ENCODE measurements around the gene PHB1. TPM values are rescaled to one million over a fixed set of nuclear protein-coding genes. Genes with fewer than 3 reads are reported as not detected.

The PHB1 gene
- polyA plus RNA-seq, 1 donor (not counting 4 experiments of a cell fraction or from before 2014, with no cell fraction given) = 395 TPM

DNA sequence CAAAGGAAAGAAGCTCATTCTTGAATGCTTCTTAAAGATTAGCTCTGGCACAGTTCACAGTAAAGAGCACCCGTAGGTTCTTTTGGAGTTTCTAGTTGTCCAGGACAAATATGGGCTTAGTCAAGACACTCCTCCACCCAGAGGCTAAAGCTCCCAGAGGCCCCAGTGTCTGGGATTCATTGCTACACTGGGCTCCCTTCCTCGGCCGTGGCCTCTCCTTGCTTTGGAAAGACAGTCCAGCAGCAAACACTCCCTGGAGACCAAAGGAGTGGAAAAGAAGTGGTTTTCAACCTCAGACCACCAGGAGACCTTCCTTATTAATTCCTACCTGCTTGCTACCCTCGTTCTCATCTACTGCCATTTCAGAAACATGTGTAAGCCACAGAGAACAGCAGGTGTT, 17.1 kb downstream of the PHB1 start:
- Histone ChIP-seq H3K79me2 (ENCODE audit: control insufficient read depth, insufficient read depth, low read length) (no peaks in the 10 kb centered on the region), H3K4me2 (ENCODE audit: control insufficient read depth, extremely low read depth, insufficient read depth, low read depth, low read length) (no peak overlapping the region), H3K36me3 (ENCODE audit: control insufficient read depth in 2 of 2, extremely low read depth in 1 of 2, insufficient read depth in 2 of 2, low read length in 2 of 2) (peaks cover 2 to 5% of the 10 kb centered on the region in 2 experiments), H3K9ac (ENCODE audit: control insufficient read depth, extremely low read depth, insufficient read depth, low read length) (no peak overlapping the region), H3K4me1 (ENCODE audit: control insufficient read depth, extremely low read depth, insufficient read depth, low read length) (no peaks in the 10 kb centered on the region), H3K27me3 (ENCODE audit: control insufficient read depth, extremely low read depth, insufficient read depth, low read length) (no peaks in the 10 kb centered on the region), H3K9me3 (ENCODE audit: control insufficient read depth, low read depth, low read length) (no peaks in the 10 kb centered on the region), H3K4me3 (ENCODE audit: control insufficient read depth in 2 of 3, extremely low read depth in 1 of 3, insufficient read depth in 2 of 3, low read depth in 1 of 3, low read length in 3 of 3) (no peak overlapping the region), H3K9me1 (ENCODE audit: control insufficient read depth, extremely low read depth, insufficient read depth, low read length) (no peaks in the 10 kb centered on the region), H3K27ac (ENCODE audit: control insufficient read depth, insufficient read depth, low read length) (no peak overlapping the region), H4K20me1 (ENCODE audit: control insufficient read depth, extremely low read depth, insufficient read depth, low read length) (no peaks in the 10 kb centered on the region), H2AFZ (ENCODE audit: control insufficient read depth, low read length) (no peak overlapping the region)
- no peak for FAIRE-seq
- no peak for DNase-seq (ENCODE audit: low read depth, low spot score)
- dilution Hi-C loops (cut with MboI; ENCODE audit: extremely low pct_ligation_motif_present, low sequenced_read_pairs) = no loop called here
- no peak for TF ChIP-seq EZH2 (IDR thresholded peaks at IDR 0.05; ENCODE audit: low read length)
- TF ChIP-seq, protein P1, sequence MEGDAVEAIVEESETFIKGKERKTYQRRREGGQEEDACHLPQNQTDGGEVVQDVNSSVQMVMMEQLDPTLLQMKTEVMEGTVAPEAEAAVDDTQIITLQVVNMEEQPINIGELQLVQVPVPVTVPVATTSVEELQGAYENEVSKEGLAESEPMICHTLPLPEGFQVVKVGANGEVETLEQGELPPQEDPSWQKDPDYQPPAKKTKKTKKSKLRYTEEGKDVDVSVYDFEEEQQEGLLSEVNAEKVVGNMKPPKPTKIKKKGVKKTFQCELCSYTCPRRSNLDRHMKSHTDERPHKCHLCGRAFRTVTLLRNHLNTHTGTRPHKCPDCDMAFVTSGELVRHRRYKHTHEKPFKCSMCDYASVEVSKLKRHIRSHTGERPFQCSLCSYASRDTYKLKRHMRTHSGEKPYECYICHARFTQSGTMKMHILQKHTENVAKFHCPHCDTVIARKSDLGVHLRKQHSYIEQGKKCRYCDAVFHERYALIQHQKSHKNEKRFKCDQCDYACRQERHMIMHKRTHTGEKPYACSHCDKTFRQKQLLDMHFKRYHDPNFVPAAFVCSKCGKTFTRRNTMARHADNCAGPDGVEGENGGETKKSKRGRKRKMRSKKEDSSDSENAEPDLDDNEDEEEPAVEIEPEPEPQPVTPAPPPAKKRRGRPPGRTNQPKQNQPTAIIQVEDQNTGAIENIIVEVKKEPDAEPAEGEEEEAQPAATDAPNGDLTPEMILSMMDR (optimal IDR thresholded peaks at IDR 0.05 in 1 of 3, IDR thresholded peaks at IDR 0.05 in 1 of 3, conservative IDR thresholded peaks at IDR 0.05 in 1 of 3; ENCODE audit: extremely low read depth in 1 of 3, insufficient read depth in 2 of 3, low read length in 3 of 3) = no peak

DNA sequence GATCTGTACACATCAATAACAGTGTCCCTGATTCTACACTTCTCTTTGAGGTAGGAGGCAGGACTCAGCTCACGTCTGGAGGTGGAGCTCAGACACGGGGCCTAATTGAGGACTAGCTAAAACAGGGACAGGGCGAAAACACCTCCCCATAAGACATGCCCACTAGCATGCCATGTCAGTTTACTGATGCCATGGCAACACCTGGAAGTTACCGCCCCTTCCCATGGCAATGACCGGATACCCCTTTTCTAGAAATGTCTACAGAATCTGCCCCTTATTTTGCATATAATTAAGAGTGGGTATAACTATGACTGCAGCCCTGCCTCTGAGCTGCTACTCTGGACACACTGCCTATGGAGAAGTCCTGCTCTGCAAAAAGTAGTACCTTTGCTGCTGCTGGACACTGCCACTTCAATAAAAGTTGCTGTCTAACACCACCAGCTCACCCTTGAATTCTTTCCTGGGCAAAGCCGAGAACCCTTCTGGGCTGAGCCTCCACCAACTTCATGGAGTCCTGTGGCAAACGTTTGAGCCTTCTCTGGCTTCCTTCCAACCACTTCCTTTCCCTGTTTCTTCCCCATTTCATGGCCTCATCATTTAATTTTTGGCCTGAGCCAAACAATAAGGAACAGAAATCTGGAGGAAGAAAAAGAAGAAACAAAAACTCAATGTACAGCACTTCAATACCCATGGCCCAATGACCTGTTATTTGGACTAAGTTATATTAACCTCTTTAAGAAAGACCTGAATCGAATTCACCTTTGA, 21.0 kb downstream of the PHB1 start:
- Histone ChIP-seq H3K9ac (ENCODE audit: control insufficient read depth, extremely low read depth, insufficient read depth, low read length) (no peak overlapping the region), H3K9me1 (ENCODE audit: control insufficient read depth, extremely low read depth, insufficient read depth, low read length) (no peaks in the 10 kb centered on the region), H4K20me1 (ENCODE audit: control insufficient read depth, extremely low read depth, insufficient read depth, low read length) (no peaks in the 10 kb centered on the region), H3K79me2 (ENCODE audit: control insufficient read depth, insufficient read depth, low read length) (no peaks in the 10 kb centered on the region), H3K4me1 (ENCODE audit: control insufficient read depth, extremely low read depth, insufficient read depth, low read length) (peaks cover 12% of the 10 kb centered on the region), H3K9me3 (ENCODE audit: control insufficient read depth, low read depth, low read length) (no peaks in the 10 kb centered on the region), H3K4me2 (ENCODE audit: control insufficient read depth, extremely low read depth, insufficient read depth, low read depth, low read length) (no peak overlapping the region), H3K27ac (ENCODE audit: control insufficient read depth, insufficient read depth, low read length) (no peak overlapping the region), H3K4me3 (ENCODE audit: control insufficient read depth in 2 of 3, extremely low read depth in 1 of 3, insufficient read depth in 2 of 3, low read depth in 1 of 3, low read length in 3 of 3) (no peak overlapping the region), H3K36me3 (ENCODE audit: control insufficient read depth in 2 of 2, extremely low read depth in 1 of 2, insufficient read depth in 2 of 2, low read length in 2 of 2) (no peaks in the 10 kb centered on the region), H2AFZ (ENCODE audit: control insufficient read depth, low read length) (no peak overlapping the region), H3K27me3 (ENCODE audit: control insufficient read depth, extremely low read depth, insufficient read depth, low read length) (no peaks in the 10 kb centered on the region)
- TF ChIP-seq, protein P1 (optimal IDR thresholded peaks at IDR 0.05 in 1 of 3, IDR thresholded peaks at IDR 0.05 in 1 of 3, conservative IDR thresholded peaks at IDR 0.05 in 1 of 3; ENCODE audit: extremely low read depth in 1 of 3, insufficient read depth in 2 of 3, low read length in 3 of 3) = no peak
- TF ChIP-seq EZH2 (IDR thresholded peaks at IDR 0.05; ENCODE audit: low read length) = no peak
- dilution Hi-C loops (cut with MboI; ENCODE audit: extremely low pct_ligation_motif_present, low sequenced_read_pairs) = no loop called here
- no peak for FAIRE-seq
- no peak for DNase-seq (ENCODE audit: low read depth, low spot score)

Measured in keratinocyte (primary cell).